ENCODE results near the gene ORC6.

GRCh38 chr16:46731691-46732555 is 42.5 kb downstream of the ORC6 start:
- no peak for TF ChIP-seq CTCF (optimal IDR thresholded peaks at IDR 0.05 in 1 of 3, IDR thresholded peaks at IDR 0.05 in 1 of 3, conservative IDR thresholded peaks at IDR 0.05 in 1 of 3; ENCODE audit: extremely low read depth in 1 of 3, insufficient read depth in 2 of 3, low read length in 3 of 3)
- TF ChIP-seq EZH2 (IDR thresholded peaks at IDR 0.05; ENCODE audit: low read length), result no peak
